GM19043 (cell line): ENCODE measurements around the gene RABEP2.
A peak's percentile ranks its signal among the peaks of the same experiment; 100 is the strongest.
"Not testable (repeated sequence)": the region's sequence is repeated elsewhere in the genome, so short reads cannot be mapped to it uniquely, and the experiment has no call there.

Source experiments
- ATAC-seq: cut with Tn5 transposase; IDR thresholded peaks from one replicate; pipeline ENCODE4 v1.9.1; 2021; ENCODE audit warnings: low read depth; ENCODE audit not compliant: unreplicated experiment

Gene RABEP2

GRCh38 chr16:28924762-28925385 is at the start of gene RABEP2:
TSS of gene RABEP2 (minus strand) at chr16:28925238. CDS start at chr16:28925163, 75 bp downstream.
- ATAC-seq: peak; percentile 45

DNA sequence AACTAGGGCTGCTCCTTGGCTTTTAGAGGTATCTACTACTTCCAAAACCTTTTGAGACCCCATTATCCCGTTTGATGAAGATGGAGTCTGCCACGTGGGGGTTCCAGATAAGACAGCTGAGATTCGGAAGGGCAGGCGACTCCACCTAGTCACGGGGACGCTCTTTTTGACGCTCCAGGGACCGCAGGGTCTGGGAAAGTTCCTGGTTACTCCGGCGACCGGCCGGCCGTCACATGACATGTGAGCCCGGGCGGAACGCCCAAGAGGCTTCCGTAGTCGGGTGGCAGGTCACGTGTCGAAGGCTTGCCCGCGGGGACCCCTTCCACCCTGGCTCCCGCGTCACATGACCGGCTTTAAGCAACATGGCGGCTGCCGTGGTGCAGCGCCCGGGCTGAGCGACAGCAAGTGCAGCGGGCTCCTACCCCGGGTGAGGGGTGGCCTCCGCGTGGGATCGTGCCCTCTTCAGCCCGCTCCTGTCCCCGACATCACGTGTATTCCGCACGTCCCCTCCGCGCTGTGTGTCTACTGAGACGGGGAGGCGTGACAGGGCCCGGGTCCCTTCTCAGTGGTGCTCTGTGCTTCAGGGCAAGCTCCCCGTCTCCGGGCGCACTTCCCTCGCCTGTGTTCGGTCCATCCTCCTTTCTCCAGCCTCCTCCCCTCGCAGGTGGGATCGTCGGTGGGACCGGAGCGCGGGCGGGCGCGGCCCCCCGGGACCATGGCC is 49.6 kb upstream of the RABEP2 start, which contains the start of gene SPNS1:
TSS of gene SPNS1 (plus strand) at position 342 of the 721 bp plus-strand sequence. CDS start at position 716, 374 bp downstream.
- ATAC-seq: peak; percentile 79

- ATAC-seq: no peak
Observed at GRCh38 chr16:28974007-28974436, 49.0 kb upstream of the RABEP2 start.

DNA sequence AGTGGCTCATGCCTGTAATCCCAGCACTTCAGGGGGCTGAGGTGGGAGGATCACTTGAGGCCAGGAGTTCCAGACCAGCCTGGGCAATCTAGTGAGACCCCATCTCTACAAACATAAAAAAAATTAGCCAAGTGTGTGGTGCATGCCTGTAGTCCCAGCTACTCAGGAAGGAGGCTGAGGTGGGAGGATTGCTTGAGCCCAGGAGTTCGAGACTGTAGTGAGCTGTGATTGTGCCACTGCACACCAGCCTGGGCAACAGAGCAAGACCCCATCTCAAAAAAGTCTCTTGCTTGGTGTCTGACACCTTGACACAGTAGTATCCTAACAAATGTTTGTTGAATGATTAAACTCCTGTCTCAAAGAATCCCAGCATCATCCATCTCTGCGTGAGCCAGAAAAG is 44.7 kb upstream of the RABEP2 start:
- not testable (repeated sequence) for ATAC-seq

- ATAC-seq: no peak
Observed at GRCh38 chr16:28967156-28967555, 42.1 kb upstream of the RABEP2 start.

DNA sequence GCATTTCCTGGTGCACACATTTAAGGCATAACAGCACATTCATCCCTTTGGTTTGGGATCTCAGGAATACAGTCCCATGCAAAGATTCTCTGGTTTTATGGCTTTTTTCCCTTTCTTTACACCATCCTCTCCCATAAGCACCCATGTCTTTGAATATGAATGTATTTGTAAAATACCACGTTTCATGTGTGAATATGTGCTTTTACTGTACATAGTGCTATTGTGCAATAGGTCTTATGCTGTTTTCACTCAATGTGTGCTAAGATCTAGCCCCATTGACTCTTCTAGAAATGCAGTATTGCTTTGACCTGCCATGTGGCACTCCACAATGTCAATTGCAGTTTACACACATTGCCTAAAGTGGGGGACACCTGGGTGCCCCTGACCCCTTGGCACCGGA is 39.5 kb upstream of the RABEP2 start:
- ATAC-seq: no peak

- no peak for ATAC-seq
Observed at GRCh38 chr16:28964072-28964471, 39.0 kb upstream of the RABEP2 start.

GRCh38 chr16:28958836-28959235 is 33.8 kb upstream of the RABEP2 start:
- no peak for ATAC-seq

DNA sequence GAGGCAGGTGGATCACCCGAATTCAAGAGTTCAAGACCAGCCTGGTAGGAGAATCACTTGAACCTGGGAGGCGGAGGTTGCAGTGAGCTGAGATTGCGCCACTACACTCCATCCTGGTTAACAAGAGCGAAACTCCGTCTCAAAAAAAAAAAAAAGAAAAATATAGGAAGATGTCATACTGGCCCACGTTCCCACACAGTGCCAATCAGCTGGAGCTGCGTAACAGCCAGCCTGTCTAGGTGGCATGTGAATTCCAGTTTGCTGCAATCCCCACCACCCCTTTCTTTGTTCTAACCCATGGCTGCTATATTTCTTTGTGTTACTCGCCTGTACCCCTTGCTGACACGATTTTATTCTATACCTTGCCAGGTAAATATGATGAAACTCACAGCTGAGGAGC is 33.2 kb upstream of the RABEP2 start:
- ATAC-seq: no peak

GRCh38 chr16:28951410-28951943 is 26.4 kb upstream of the RABEP2 start:
- ATAC-seq: no peak

GRCh38 chr16:28950648-28951409 is 25.8 kb upstream of the RABEP2 start, which contains the start of gene NFATC2IP:
TSS of gene NFATC2IP (plus strand) at chr16:28950937. CDS start at chr16:28951012, 75 bp downstream.
- ATAC-seq: peak; percentile 93

DNA sequence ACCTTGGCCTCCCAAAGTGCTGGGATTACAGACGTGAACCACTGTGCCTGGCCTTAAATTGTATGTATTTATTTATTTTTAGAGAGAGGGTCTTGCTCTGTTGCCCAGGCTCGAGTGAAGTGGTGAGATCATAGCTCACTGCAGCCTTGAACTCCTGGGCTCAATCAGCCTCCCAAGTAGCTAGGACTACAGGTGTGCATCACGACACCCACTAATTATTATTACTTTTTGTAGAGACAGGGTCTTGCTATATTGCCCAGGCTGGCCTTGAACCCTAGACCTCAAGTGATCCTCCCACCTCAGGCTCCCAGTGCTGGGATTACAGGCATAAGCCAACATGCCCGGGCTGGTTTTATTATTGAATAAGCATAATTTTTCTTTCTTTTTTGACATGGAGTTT is 21.6 kb upstream of the RABEP2 start:
- ATAC-seq: no peak

DNA sequence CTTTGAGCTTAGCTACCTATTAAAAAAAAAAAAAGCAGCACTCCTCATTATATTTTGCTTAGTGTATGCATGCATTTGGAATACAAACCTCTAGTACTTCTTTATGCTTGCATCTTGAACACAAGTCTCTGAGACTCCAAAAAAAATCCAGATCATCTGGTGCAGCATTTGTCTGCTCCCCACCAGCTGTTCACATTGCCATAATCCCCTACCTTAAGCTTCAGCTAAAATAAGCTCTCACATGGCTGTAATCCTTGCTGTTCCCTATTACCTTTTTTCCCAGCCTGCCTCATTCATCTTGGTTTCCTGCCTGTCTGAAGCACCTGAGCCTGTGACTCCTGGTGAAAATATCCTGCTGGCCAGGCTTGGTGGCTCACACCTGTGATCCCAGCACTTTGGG is 18.2 kb upstream of the RABEP2 start:
- no peak for ATAC-seq

DNA sequence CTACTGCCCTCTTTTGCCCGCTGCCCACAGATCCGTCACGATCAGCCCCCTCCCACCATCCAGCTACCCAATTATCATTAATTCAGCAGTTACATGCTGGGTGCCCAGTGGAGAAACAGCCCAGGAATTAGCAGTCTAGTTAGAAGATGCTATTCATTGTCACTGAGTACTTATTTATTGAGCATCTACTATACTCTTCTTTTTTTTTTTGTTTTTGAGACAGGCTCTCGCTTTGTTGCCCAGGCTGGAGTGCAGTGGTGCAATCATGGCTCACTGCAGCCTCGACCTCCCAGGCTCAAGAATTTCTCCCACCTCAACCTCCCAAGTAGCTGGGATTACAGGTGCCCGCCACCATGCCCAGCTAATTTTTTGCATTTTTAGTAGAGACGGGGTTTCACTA is 14.8 kb upstream of the RABEP2 start:
- ATAC-seq: not testable (repeated sequence)

DNA sequence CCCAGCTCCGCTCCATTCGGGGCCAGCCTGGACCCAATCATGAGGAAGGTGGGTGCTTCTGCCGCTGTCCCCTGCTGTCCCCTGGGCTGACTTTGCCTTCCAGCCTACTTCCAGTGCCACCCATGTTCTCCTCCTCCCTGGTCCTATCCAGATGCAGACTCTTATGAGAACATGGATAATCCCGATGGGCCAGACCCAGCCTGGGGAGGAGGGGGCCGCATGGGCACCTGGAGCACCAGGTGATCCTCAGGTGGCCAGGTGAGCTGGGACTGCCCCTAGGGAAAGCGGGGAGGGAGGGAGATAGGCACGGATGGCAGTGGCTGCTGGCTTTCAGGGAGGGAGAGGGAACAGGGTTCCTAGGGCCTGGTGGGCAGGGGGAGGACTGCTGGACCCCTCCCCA is 13.7 kb upstream of the RABEP2 start:
- ATAC-seq: no peak

GRCh38 chr16:28937222-28937876 is 12.3 kb upstream of the RABEP2 start:
- ATAC-seq: no peak

GRCh38 chr16:28936784-28937155 is 11.7 kb upstream of the RABEP2 start:
- no peak for ATAC-seq

- peak; percentile 74 for ATAC-seq
Observed at GRCh38 chr16:28935924-28936783, 11.1 kb upstream of the RABEP2 start.

GRCh38 chr16:28935346-28935745 is 10.3 kb upstream of the RABEP2 start:
- ATAC-seq: no peak

GRCh38 chr16:28933171-28933570 is 8.1 kb upstream of the RABEP2 start:
- ATAC-seq: no peak
